ENCODE data around the gene BARX1.
"Not testable (repeated sequence)": the region's sequence is repeated elsewhere in the genome, so short reads cannot be mapped to it uniquely, and the experiment has no call there.

The BARX1 gene

GRCh38 chr9:93951655-93952118, 3.5 kb downstream of the BARX1 start:
- DNase-seq (ENCODE audit: insufficient read length, low spot score) (no peak), FAIRE-seq (no peak)
- TF ChIP-seq POLR2A (IDR thresholded peaks at IDR 0.05; ENCODE audit: low read depth, low read length), result no peak

- no peak for TF ChIP-seq POLR2A (IDR thresholded peaks at IDR 0.05; ENCODE audit: low read depth, low read length)
- FAIRE-seq (no peak), DNase-seq (ENCODE audit: insufficient read length, low spot score) (no peak)
These were observed 4.2 kb downstream of the BARX1 start for GRCh38 chr9:93950619-93951601.

GRCh38 chr9:93949694-93950449, 5.3 kb downstream of the BARX1 start:
- DNase-seq (ENCODE audit: insufficient read length, low spot score) (peak; percentile 87), FAIRE-seq (no peak)
- TF ChIP-seq POLR2A (IDR thresholded peaks at IDR 0.05; ENCODE audit: low read depth, low read length), result no peak

- FAIRE-seq (no peak), DNase-seq (ENCODE audit: insufficient read length, low spot score) (no peak)
- no peak for TF ChIP-seq POLR2A (IDR thresholded peaks at IDR 0.05; ENCODE audit: low read depth, low read length)
These were observed 6.0 kb downstream of the BARX1 start for GRCh38 chr9:93949073-93949693.

GRCh38 chr9:93948441-93949072, 6.6 kb downstream of the BARX1 start:
- no peak for FAIRE-seq
- no peak for TF ChIP-seq POLR2A (IDR thresholded peaks at IDR 0.05; ENCODE audit: low read depth, low read length)
- no peak for DNase-seq (ENCODE audit: insufficient read length, low spot score)

- no peak for DNase-seq (ENCODE audit: insufficient read length, low spot score)
- FAIRE-seq, result no peak
- no peak for TF ChIP-seq POLR2A (IDR thresholded peaks at IDR 0.05; ENCODE audit: low read depth, low read length)
These were observed 7.6 kb downstream of the BARX1 start for GRCh38 chr9:93947409-93948070.

- DNase-seq (ENCODE audit: insufficient read length, low spot score) (no peak), FAIRE-seq (no peak)
- no peak for TF ChIP-seq POLR2A (IDR thresholded peaks at IDR 0.05; ENCODE audit: low read depth, low read length)
These were observed 8.8 kb downstream of the BARX1 start for GRCh38 chr9:93946338-93946712.

- FAIRE-seq, result no peak
- no peak for DNase-seq (ENCODE audit: insufficient read length, low spot score)
These were observed 9.5 kb downstream of the BARX1 start for GRCh38 chr9:93945400-93946337.

GRCh38 chr9:93944011-93944410, 11.1 kb downstream of the BARX1 start:
- FAIRE-seq (no peak), DNase-seq (ENCODE audit: insufficient read length, low spot score) (no peak)
- no peak for TF ChIP-seq POLR2A (IDR thresholded peaks at IDR 0.05; ENCODE audit: low read depth, low read length)

More at GRCh38 chr9:93945400-93946337, 9.5 kb downstream of the BARX1 start:
- TF ChIP-seq POLR2A (IDR thresholded peaks at IDR 0.05; ENCODE audit: low read depth, low read length), result no peak

- DNase-seq (ENCODE audit: insufficient read length, low spot score) (no peak), FAIRE-seq (no peak)
- no peak for TF ChIP-seq POLR2A (IDR thresholded peaks at IDR 0.05; ENCODE audit: low read depth, low read length)
These were observed 13.0 kb downstream of the BARX1 start for GRCh38 chr9:93942161-93942560.

GRCh38 chr9:93941493-93941892, 13.7 kb downstream of the BARX1 start:
- no peak for FAIRE-seq
- DNase-seq (ENCODE audit: insufficient read length, low spot score), result no peak

GRCh38 chr9:93940951-93941350, 14.2 kb downstream of the BARX1 start:
- DNase-seq (ENCODE audit: insufficient read length, low spot score) (no peak), FAIRE-seq (no peak)
- TF ChIP-seq POLR2A (IDR thresholded peaks at IDR 0.05; ENCODE audit: low read depth, low read length), result no peak

More at GRCh38 chr9:93941493-93941892, 13.7 kb downstream of the BARX1 start:
- TF ChIP-seq POLR2A (IDR thresholded peaks at IDR 0.05; ENCODE audit: low read depth, low read length), result no peak

- not testable (repeated sequence) for FAIRE-seq; DNase-seq (ENCODE audit: insufficient read length, low spot score)
These were observed 15.6 kb downstream of the BARX1 start for GRCh38 chr9:93939589-93939988.

Data from H54 (cell line).